GM15510 (cell line): Measurements from ENCODE around the gene PLEKHN1.

Source experiments
- POLR2A ChIP-seq: IDR thresholded peaks from 3 replicates; pipeline ENCODE4 v1.6.1; 2011; ENCODE audit warnings: borderline replicate concordance; ENCODE audit not compliant: insufficient read length; ENCODE audit errors: extremely low read depth

Gene PLEKHN1

GRCh38 chr1:936348-937264 is 29.7 kb upstream of the PLEKHN1 start:
- no peak for TF ChIP-seq POLR2A

- no peak for TF ChIP-seq POLR2A
These were observed 28.8 kb upstream of the PLEKHN1 start for GRCh38 chr1:937521-937920.

- TF ChIP-seq POLR2A, result no peak
These were observed 28.1 kb upstream of the PLEKHN1 start for GRCh38 chr1:938088-938683.

GRCh38 chr1:938711-939489 is 27.4 kb upstream of the PLEKHN1 start:
- no peak for TF ChIP-seq POLR2A

- no peak for TF ChIP-seq POLR2A
These were observed 26.7 kb upstream of the PLEKHN1 start for GRCh38 chr1:939511-940106.

- no peak for TF ChIP-seq POLR2A
These were observed 25.9 kb upstream of the PLEKHN1 start for GRCh38 chr1:940107-941014.

GRCh38 chr1:941015-941587 is 25.2 kb upstream of the PLEKHN1 start:
- no peak for TF ChIP-seq POLR2A

GRCh38 chr1:941588-942383 is 24.5 kb upstream of the PLEKHN1 start:
- no peak for TF ChIP-seq POLR2A

- no peak for TF ChIP-seq POLR2A
These were observed 23.9 kb upstream of the PLEKHN1 start for GRCh38 chr1:942411-942821.

GRCh38 chr1:942864-943533 is 23.3 kb upstream of the PLEKHN1 start:
- TF ChIP-seq POLR2A, result no peak

- TF ChIP-seq POLR2A, result no peak
These were observed 22.5 kb upstream of the PLEKHN1 start for GRCh38 chr1:943545-944340.
